Fibroblast of lung (primary cell): Measurements from ENCODE around the gene PCDH10.

ENCODE experiments used
- EZH2 ChIP-seq: IDR thresholded peaks from 2 replicates; pipeline ENCODE4 v1.5.1; 2012; ENCODE audit warnings: low read length, control low read depth, mild to moderate bottlenecking; ENCODE audit errors: missing control alignments
- TF ChIP-seq, protein P1 (sequence below), 2 donors: IDR thresholded peaks in 1 of 2; conservative IDR thresholded peaks in 1 of 2; 1 replicate in 1 of 2; 2 replicates in 1 of 2; pipeline ENCODE4 v1.5.1; 2011 to 2012; ENCODE audit warnings: low read length in 2 of 2, control low read depth in 1 of 2, inconsistent platforms in 1 of 2, low read depth in 1 of 2, mild to moderate bottlenecking in 1 of 2

DNA sequence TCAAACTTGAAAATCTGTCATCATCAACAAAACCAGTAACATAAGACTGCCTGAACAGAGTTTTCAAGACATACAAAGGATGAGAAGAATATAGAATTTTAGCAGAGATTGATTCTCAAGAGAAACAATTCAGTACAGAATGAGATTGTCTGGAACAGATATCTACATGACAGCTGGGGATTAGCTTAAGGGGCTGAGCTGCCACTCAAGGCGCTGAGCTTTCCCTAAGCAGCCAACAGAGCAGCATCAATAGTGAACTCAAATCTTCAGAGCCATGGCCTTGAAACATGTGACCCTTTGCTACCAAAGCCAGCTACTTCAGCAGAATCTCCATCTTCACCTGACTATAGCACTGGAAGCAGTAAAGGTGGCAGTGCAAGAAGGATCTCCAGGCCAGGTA is 24.3 kb upstream of the PCDH10 start:
- TF ChIP-seq, protein P1, sequence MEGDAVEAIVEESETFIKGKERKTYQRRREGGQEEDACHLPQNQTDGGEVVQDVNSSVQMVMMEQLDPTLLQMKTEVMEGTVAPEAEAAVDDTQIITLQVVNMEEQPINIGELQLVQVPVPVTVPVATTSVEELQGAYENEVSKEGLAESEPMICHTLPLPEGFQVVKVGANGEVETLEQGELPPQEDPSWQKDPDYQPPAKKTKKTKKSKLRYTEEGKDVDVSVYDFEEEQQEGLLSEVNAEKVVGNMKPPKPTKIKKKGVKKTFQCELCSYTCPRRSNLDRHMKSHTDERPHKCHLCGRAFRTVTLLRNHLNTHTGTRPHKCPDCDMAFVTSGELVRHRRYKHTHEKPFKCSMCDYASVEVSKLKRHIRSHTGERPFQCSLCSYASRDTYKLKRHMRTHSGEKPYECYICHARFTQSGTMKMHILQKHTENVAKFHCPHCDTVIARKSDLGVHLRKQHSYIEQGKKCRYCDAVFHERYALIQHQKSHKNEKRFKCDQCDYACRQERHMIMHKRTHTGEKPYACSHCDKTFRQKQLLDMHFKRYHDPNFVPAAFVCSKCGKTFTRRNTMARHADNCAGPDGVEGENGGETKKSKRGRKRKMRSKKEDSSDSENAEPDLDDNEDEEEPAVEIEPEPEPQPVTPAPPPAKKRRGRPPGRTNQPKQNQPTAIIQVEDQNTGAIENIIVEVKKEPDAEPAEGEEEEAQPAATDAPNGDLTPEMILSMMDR (conservative IDR thresholded peaks at IDR 0.05 in 1 of 2, IDR thresholded peaks at IDR 0.05 in 1 of 2; ENCODE audit: low read depth in 1 of 2, low read length in 2 of 2) = no peak
- TF ChIP-seq EZH2 = no peak
